ENCODE data around the gene P2RX5. TPM values are rescaled to one million over a fixed set of nuclear protein-coding genes. Genes with fewer than 3 reads are reported as not detected.

The P2RX5 gene
- total and polyA plus RNA-seq, 9 donors: 0.15 to 1.1 (median 0.61) TPM

- intact Hi-C loops (cut with DNase I): no loop called here
- no peaks in the 10 kb centered on the region for H3K36me3 ChIP-seq
- H3K27ac ChIP-seq: no peak overlapping the region
- TF ChIP-seq POLR2A (IDR thresholded peaks at IDR 0.05) (no peak), EP300 (IDR thresholded peaks at IDR 0.05) (no peak)
- TF ChIP-seq, protein P1, sequence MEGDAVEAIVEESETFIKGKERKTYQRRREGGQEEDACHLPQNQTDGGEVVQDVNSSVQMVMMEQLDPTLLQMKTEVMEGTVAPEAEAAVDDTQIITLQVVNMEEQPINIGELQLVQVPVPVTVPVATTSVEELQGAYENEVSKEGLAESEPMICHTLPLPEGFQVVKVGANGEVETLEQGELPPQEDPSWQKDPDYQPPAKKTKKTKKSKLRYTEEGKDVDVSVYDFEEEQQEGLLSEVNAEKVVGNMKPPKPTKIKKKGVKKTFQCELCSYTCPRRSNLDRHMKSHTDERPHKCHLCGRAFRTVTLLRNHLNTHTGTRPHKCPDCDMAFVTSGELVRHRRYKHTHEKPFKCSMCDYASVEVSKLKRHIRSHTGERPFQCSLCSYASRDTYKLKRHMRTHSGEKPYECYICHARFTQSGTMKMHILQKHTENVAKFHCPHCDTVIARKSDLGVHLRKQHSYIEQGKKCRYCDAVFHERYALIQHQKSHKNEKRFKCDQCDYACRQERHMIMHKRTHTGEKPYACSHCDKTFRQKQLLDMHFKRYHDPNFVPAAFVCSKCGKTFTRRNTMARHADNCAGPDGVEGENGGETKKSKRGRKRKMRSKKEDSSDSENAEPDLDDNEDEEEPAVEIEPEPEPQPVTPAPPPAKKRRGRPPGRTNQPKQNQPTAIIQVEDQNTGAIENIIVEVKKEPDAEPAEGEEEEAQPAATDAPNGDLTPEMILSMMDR (IDR thresholded peaks at IDR 0.05): no peak
- peaks cover 3% of the 10 kb centered on the region for H3K4me1 ChIP-seq (ENCODE audit: insufficient read depth)
- H3K9me3 ChIP-seq: no peaks in the 10 kb centered on the region
- 85 to 93% (median 88%) methylated on average over 4 of the region's 4 CpGs for WGBS, 3 donors
- DNase-seq: no peak
- no peak overlapping the region for H3K4me3 ChIP-seq
- no peaks in the 10 kb centered on the region for H3K27me3 ChIP-seq
These were observed 23.4 kb downstream of the P2RX5 start for GRCh38 chr17:3672571-3672970.

DNA sequence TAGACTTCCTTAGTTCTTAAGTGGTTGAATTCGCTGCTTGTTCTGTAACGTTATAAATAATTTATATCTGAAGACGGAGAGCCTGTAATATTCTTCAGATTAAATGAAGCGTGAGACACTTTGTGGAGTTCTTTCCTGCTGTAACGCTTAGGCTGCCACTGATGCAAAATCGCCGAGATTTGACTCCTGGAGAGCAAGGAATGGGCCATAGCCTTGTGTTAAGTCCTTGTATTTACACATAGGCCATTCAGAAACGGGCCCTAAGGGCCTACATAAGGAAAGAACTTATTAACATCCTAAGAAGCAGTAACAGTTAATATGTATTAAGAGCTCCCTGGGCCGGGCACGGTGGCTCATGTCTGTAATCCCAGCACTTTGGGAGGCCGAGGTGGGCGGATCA is 26.4 kb downstream of the P2RX5 start:
- Histone ChIP-seq H3K9me3 (no peaks in the 10 kb centered on the region), H3K4me3 (peak overlapping the region; percentile 88), H3K4me1 (ENCODE audit: insufficient read depth) (peaks cover 19% of the 10 kb centered on the region), H3K36me3 (no peaks in the 10 kb centered on the region), H3K27me3 (no peaks in the 10 kb centered on the region), H3K27ac (no peak overlapping the region)
- 36 to 39% (median 38%) methylated on average over 12 of the region's 12 CpGs for WGBS, 3 donors
- no peak for DNase-seq
- TF ChIP-seq, protein P1 (IDR thresholded peaks at IDR 0.05): no peak
- no peak for TF ChIP-seq EP300 (IDR thresholded peaks at IDR 0.05)
- TF ChIP-seq POLR2A (IDR thresholded peaks at IDR 0.05): no peak
- intact Hi-C loops (cut with DNase I): loop anchor here in 1 of 4 donors (10.0 kb wide), 1 partner anchor 135 kb away; no protein-coding TSS in a partner anchor

DNA sequence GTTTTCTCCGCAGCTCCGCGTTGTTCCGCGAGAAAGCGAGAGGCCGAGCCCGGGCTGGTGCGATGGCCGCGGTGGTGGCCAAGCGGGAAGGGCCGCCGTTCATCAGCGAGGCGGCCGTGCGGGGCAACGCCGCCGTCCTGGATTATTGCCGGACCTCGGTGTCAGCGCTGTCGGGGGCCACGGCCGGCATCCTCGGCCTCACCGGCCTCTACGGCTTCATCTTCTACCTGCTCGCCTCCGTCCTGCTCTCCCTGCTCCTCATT is 26.9 kb downstream of the P2RX5 start:
- Histone ChIP-seq H3K27me3 (no peaks in the 10 kb centered on the region), H3K36me3 (no peaks in the 10 kb centered on the region), H3K9me3 (no peaks in the 10 kb centered on the region), H3K4me3 (peak overlapping the region; percentile 88), H3K4me1 (ENCODE audit: insufficient read depth) (peaks cover 19% of the 10 kb centered on the region), H3K27ac (peak overlapping the region; percentile 68 to 93)
- no peak for DNase-seq
- intact Hi-C loops (cut with DNase I): loop anchor here in 1 of 4 donors (10.0 kb wide), 1 partner anchor 134 kb away; no protein-coding TSS in a partner anchor
- TF ChIP-seq POLR2A (IDR thresholded peaks at IDR 0.05) (no peak), EP300 (IDR thresholded peaks at IDR 0.05) (no peak)
- TF ChIP-seq, protein P1 (IDR thresholded peaks at IDR 0.05): no peak
- WGBS, 3 donors: 0 to 1% (median 0%) methylated on average over 16 to 32 of the region's 32 CpGs

DNA sequence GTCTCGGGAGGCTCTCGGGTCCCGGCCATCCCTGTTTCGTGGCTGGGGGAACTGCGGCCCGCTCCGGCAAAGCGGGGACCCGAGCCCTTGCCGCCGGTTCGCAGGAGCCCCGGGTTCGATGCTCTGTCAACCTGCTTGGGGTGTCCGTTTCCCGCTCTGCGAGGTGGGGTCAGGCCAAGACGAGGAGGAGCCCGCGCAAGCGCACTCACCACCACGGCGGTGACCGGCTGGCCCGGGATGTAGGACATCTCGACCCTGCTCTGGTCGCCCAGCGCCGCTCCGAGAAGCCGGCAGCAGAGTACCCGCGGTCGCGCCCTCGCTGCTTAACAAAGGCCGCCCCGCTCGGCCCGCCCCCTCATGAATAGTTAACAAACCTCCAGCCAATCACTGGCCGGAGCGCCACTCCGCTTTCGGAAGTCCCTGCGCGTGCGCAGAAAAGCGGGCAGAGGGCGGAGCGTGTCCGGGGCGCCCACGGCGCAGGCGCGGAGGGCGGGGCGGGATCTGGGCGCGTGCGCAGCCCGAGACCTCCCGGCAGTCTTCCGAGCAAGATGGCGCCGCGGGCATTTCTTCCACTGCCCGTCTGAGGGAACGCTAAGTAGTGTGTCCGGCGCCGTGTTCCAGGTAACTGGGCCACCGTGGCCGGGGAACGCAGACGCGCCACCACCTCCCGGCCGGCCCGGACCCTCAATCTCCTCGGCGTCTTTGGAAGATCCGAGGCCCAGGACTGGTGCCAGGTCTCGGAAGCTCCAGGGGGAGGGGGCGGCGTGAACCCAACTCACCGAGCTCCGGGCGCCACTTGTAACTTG is 27.5 kb downstream of the P2RX5 start, which contains the start of the genes EMC6 and TAX1BP3:
Gene EMC6 (plus strand): TSS at position 534 of the 806 bp plus-strand sequence. CDS start 335 bp downstream, outside the sequence.
Gene TAX1BP3 (minus strand): TSS at position 300 of the 806 bp plus-strand sequence. CDS start 52 bp downstream, at position 248.
- Histone ChIP-seq H3K27me3 (no peaks in the 10 kb centered on the region), H3K9me3 (no peaks in the 10 kb centered on the region), H3K36me3 (no peaks in the 10 kb centered on the region), H3K4me3 (peak within 1 kb of the TSS; percentile 88), H3K27ac (peak within 1 kb of the TSS; percentile 89 to 93), H3K4me1 (ENCODE audit: insufficient read depth) (peaks cover 19% of the 10 kb centered on the region)
- TF ChIP-seq, protein P1 (IDR thresholded peaks at IDR 0.05): no peak
- TF ChIP-seq POLR2A (IDR thresholded peaks at IDR 0.05): peak; percentile 75
- peak; percentile 99 for DNase-seq
- WGBS, 3 donors: 0% methylated on average over 28 to 89 of the region's 89 CpGs
- intact Hi-C loops (cut with DNase I): loop anchor here in 1 of 4 donors (10.0 kb wide), 1 partner anchor 134 kb away; no protein-coding TSS in a partner anchor

Measured in ovary (tissue), 9 donors.